HepG2 (cell line): Measurements from ENCODE around the gene SEC24D. TPM values are rescaled to one million over a fixed set of nuclear protein-coding genes. Genes with fewer than 3 reads are reported as not detected.

Experiments
- ATAC-seq: fragments of 200-7000 bp; cut with Tn5 transposase; 3 replicates; pipeline ENCODE4 v1.9.1; 2020; ENCODE audit warnings: mild to moderate bottlenecking, moderate library complexity
- BruUV-seq: library from RNA; stranded (reverse); fragments of 400-500 nt; replicated peaks from 2 replicates; lab custom pipeline; 2021; lab: Mats Ljungman, UMichigan
- CTCF ChIA-PET: fragments of 300-600 bp; formaldehyde crosslinking; extraction: SDS; loops from one replicate; lab custom pipeline; 2021; ENCODE audit warnings: low total read pairs, inconsistent platforms, low intra/inter-chr PET ratio; lab: Yijun Ruan, JAX
- POLR2A ChIA-PET: fragments of 350-600 bp; sonication (Branson Sonifier 250); formaldehyde crosslinking; loops from one replicate; lab custom pipeline; 2020; ENCODE audit warnings: antibody characterized with exemption, inconsistent platforms; lab: Yijun Ruan, JAX
- DNase-seq: peaks from one replicate; pipeline ENCODE4 v3.0.0-alpha.2; 2015; ENCODE audit warnings: low spot score
- FAIRE-seq: peaks from 3 replicates; lab custom pipeline; 2011; peaks lifted over from hg19 to GRCh38; lab: Jason Lieb, UNC
- H2AFZ ChIP-seq: one replicate; pipeline ENCODE4 v1.6.1; 2011; ENCODE audit warnings: low read length, inconsistent platforms
- H3K27ac ChIP-seq: fragments of 300-600 bp; 3 replicates; pipeline ENCODE4 v1.8.0; 2011; ENCODE audit warnings: mixed run types, mild to moderate bottlenecking, mixed read lengths, low read length, inconsistent platforms; ENCODE audit not compliant: insufficient read depth; ENCODE audit errors: extremely low read length
- H3K27me3 ChIP-seq, 2 experiments: fragments of 200-600 bp in 1 of 2; 2 replicates in 1 of 2; 3 replicates in 1 of 2; pipeline versions ENCODE4 v1.6.0 to v1.8.0; 2011; ENCODE audit warnings: low read length in 2 of 2, mild to moderate bottlenecking in 2 of 2, moderate library complexity in 2 of 2, inconsistent platforms in 1 of 2; ENCODE audit not compliant: insufficient read depth in 2 of 2, control insufficient read depth in 1 of 2
- H3K36me3 ChIP-seq, 2 experiments: fragments of 200-600 bp in 1 of 2; replicated peaks in 1 of 2; 2 replicates in 1 of 2; 3 replicates in 1 of 2; pipeline versions ENCODE4 v1.5.1 to v1.8.0; 2011; ENCODE audit warnings: low read length in 2 of 2, inconsistent platforms in 1 of 2; ENCODE audit not compliant: insufficient read depth in 2 of 2, control insufficient read depth in 1 of 2
- H3K4me1 ChIP-seq: 2 replicates; pipeline ENCODE4 v1.5.1; 2012; ENCODE audit warnings: low read length, inconsistent platforms; ENCODE audit not compliant: insufficient read depth
- H3K4me2 ChIP-seq: 2 replicates; pipeline ENCODE4 v1.6.0; 2011; ENCODE audit warnings: low read depth, low read length, inconsistent platforms
- H3K4me3 ChIP-seq, 3 experiments: fragments of 200-600 bp in 1 of 3; sonication (generic), shearing (Covaris generic) in 1 of 3; replicated peaks in 1 of 3; 2 replicates each; pipeline ENCODE4 v1.5.1; 2011 to 2016; ENCODE audit warnings: low read length in 3 of 3, inconsistent platforms in 2 of 3, low read depth in 2 of 3, mild to moderate bottlenecking in 2 of 3, control low read depth in 1 of 3, mixed read lengths in 1 of 3; ENCODE audit not compliant: insufficient read depth in 1 of 3
- H3K79me2 ChIP-seq: one replicate; pipeline ENCODE4 v1.6.1; 2011; ENCODE audit warnings: low read length, inconsistent platforms; ENCODE audit not compliant: insufficient read depth
- H3K9ac ChIP-seq: 2 replicates; pipeline ENCODE4 v1.6.0; 2011; ENCODE audit warnings: mild to moderate bottlenecking, low read depth, low read length, inconsistent platforms; ENCODE audit not compliant: insufficient read depth
- H3K9me3 ChIP-seq: 2 replicates; pipeline ENCODE4 v1.5.1; 2012; ENCODE audit warnings: mild to moderate bottlenecking, low read length
- H4K20me1 ChIP-seq: 2 replicates; pipeline ENCODE4 v1.6.0; 2011; ENCODE audit warnings: inconsistent platforms, mild to moderate bottlenecking, low read length, moderate library complexity; ENCODE audit not compliant: insufficient read depth
- EEA1 ChIP-seq: sonication (generic); formaldehyde crosslinking; IDR thresholded peaks from 2 replicates; pipeline ENCODE4 v1.5.1; 2020; ENCODE audit warnings: mild to moderate bottlenecking, missing genetic modification reagents, borderline replicate concordance
- EHMT2 ChIP-seq: fragments of 200-600 bp; sonication (generic); IDR thresholded peaks from 2 replicates; pipeline ENCODE4 v1.7.0; 2017; ENCODE audit warnings: antibody characterized with exemption, low read depth, low read length, borderline replicate concordance
- FOXP1 ChIP-seq, 2 experiments: fragments of 450-650 bp in 1 of 2; IDR thresholded peaks; 2 replicates each; pipeline ENCODE4 v1.6.1; 2017 to 2018; ENCODE audit warnings: antibody characterized with exemption in 1 of 2
- JUNB ChIP-seq: sonication (generic); formaldehyde crosslinking; IDR thresholded peaks from 2 replicates; pipeline ENCODE4 v1.8.0; 2022; ENCODE audit warnings: missing genetic modification reagents, mild to moderate bottlenecking, borderline replicate concordance
- KAT8 ChIP-seq: IDR thresholded peaks from 2 replicates; pipeline ENCODE4 v1.6.1; 2016; ENCODE audit warnings: missing genetic modification reagents, missing compliant biosample characterization
- KDM5A ChIP-seq: fragments of 200-600 bp; sonication (generic); IDR thresholded peaks from 2 replicates; pipeline ENCODE4 v1.7.0; 2018; ENCODE audit warnings: antibody characterized with exemption, mild to moderate bottlenecking, low read length, borderline replicate concordance
- MXD3 ChIP-seq: IDR thresholded peaks from 2 replicates; pipeline ENCODE4 v1.6.1; 2016; ENCODE audit warnings: mild to moderate bottlenecking, missing biosample characterization, missing genetic modification reagents
- REPIN1 ChIP-seq: sonication (generic); formaldehyde crosslinking; IDR thresholded peaks from 2 replicates; pipeline ENCODE4 v1.8.0; 2022; ENCODE audit warnings: missing genetic modification reagents, low read depth, mild to moderate bottlenecking, borderline replicate concordance
- SAP130 ChIP-seq: IDR thresholded peaks from 2 replicates; pipeline ENCODE4 v1.6.1; 2016; ENCODE audit warnings: low read depth
- SIN3B ChIP-seq: fragments of 150-350 bp; IDR thresholded peaks from 2 replicates; pipeline ENCODE4 v1.6.1; 2014; ENCODE audit warnings: low read length
- TFAP4 ChIP-seq: sonication (generic); IDR thresholded peaks from 2 replicates; pipeline ENCODE4 v1.6.1; 2016; ENCODE audit warnings: low read depth, borderline replicate concordance
- TRIM24 ChIP-seq: sonication (generic); formaldehyde crosslinking; IDR thresholded peaks from 2 replicates; pipeline ENCODE4 v1.8.0; 2022; ENCODE audit warnings: mild to moderate bottlenecking, missing genetic modification reagents
- ZFP36L2 ChIP-seq: sonication (generic); formaldehyde crosslinking; IDR thresholded peaks from 2 replicates; pipeline ENCODE4 v1.4.0; 2020; ENCODE audit warnings: missing genetic modification reagents
- ZNF570 ChIP-seq: sonication (generic); formaldehyde crosslinking; IDR thresholded peaks from 2 replicates; pipeline ENCODE4 v1.4.0; 2020; ENCODE audit warnings: mild to moderate bottlenecking, missing genetic modification reagents, borderline replicate concordance
- ZNF737 ChIP-seq: sonication (generic); formaldehyde crosslinking; IDR thresholded peaks from 2 replicates; pipeline ENCODE4 v1.5.0; 2020; ENCODE audit warnings: missing genetic modification reagents, mild to moderate bottlenecking, borderline replicate concordance
- WGBS: methylation state at CpG from one replicate; pipeline ENCODE4 v1.1.6; 2017; ENCODE audit warnings: low lambda C conversion rate; 5-methylcytosine and 5-hydroxymethylcytosine counted together
- in situ Hi-C: cut with HindIII; loops from 2 replicates; pipeline ENCODE4 v1.10.0; 2017; ENCODE audit warnings: low pct_unique_long_range_greater_than_20kb; ENCODE audit not compliant: extremely low pct_ligation_motif_present
- intact Hi-C: fragments of 100-400 bp; cut with micrococcal nuclease; formaldehyde crosslinking; loops from one replicate; pipeline ENCODE4 v1.10.0; 2022; ENCODE audit not compliant: unreplicated experiment
- polyA plus RNA-seq, 8 experiments: library from polyadenylated mRNA; depleted of rRNA in 3 of 8; stranded (reverse) in 7 of 8; unstranded in 1 of 8; fragments of >200 nt; fragmentation: Illumina TruSeq in 4 of 8; extraction: Trizol in 4 of 8; gene quantifications; 2 replicates each; pipeline versions ENCODE4 v1.2.1 to v1.2.3, GENCODE V29; 2011 to 2016; ENCODE audit warnings: low read depth in 4 of 8, missing spikeins in 1 of 8, mixed read lengths in 1 of 8; ENCODE audit not compliant: insufficient read depth in 1 of 8
- total RNA-seq, 5 experiments: library from RNA; depleted of rRNA; stranded (reverse); fragments of >200 nt; fragmentation: Illumina TruSeq; extraction: Trizol; gene quantifications; 2 replicates each; pipeline ENCODE4 v1.2.3, GENCODE V29; 2016; ENCODE audit warnings: low read depth in 1 of 5
- TF ChIP-seq, protein P1 (sequence below): sonication (generic); formaldehyde crosslinking; IDR thresholded peaks from 2 replicates; pipeline ENCODE4 v1.5.0; 2020; ENCODE audit warnings: missing genetic modification reagents, mild to moderate bottlenecking, borderline replicate concordance
- TF ChIP-seq, protein P2 (sequence below): sonication (generic); formaldehyde crosslinking; conservative IDR thresholded peaks from 2 replicates; pipeline ENCODE4 v1.8.0; 2022; ENCODE audit warnings: mild to moderate bottlenecking, moderate library complexity, missing genetic modification reagents

The SEC24D gene
- total and polyA plus RNA-seq, 2 of the 13 experiments (the other 11 are each of a cell fraction or from before 2014, with no cell fraction given) = 30.0 to 51.1 TPM

- FAIRE-seq = no peak
- no peak for ATAC-seq
- Histone ChIP-seq H4K20me1 (no peaks in the 10 kb centered on the region), H3K27me3 (no peaks in the 10 kb centered on the region), H3K4me1 (no peaks in the 10 kb centered on the region), H2AFZ (no peak overlapping the region), H3K36me3 (peaks cover 21 to 78% of the 10 kb centered on the region in 2 experiments), H3K4me2 (no peak overlapping the region), H3K79me2 (no peaks in the 10 kb centered on the region), H3K4me3 (no peak overlapping the region), H3K27ac (no peak overlapping the region), H3K9me3 (no peaks in the 10 kb centered on the region), H3K9ac (no peak overlapping the region)
- in situ Hi-C loops = no loop called here
- ChIA-PET POLR2A (no interaction called here), CTCF (no interaction called here)
- BruUV-seq = no TSS peak
- TF ChIP-seq, protein P1, sequence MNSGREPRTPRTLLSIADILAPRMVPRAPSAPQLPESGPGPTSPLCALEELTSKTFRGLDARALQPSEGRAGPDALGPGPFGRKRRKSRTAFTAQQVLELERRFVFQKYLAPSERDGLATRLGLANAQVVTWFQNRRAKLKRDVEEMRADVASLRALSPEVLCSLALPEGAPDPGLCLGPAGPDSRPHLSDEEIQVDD (CRISPR knock-in tag) = no peak
- TF ChIP-seq FOXP1 (IDR thresholded peaks at IDR 0.05) = no peak
- TF ChIP-seq FOXP1 (CRISPR knock-in tag; IDR thresholded peaks at IDR 0.05) = no peak
- TF ChIP-seq KAT8 (CRISPR knock-in tag) = no peak
- no peak for TF ChIP-seq ZFP36L2 (CRISPR knock-in tag)
- WGBS = 98% methylated on average over 2 of the region's 2 CpGs
- intact Hi-C loops = no loop called here
- no peak for DNase-seq
These were observed 28.3 kb downstream of the SEC24D start for GRCh38 chr4:118807659-118808058.

DNA sequence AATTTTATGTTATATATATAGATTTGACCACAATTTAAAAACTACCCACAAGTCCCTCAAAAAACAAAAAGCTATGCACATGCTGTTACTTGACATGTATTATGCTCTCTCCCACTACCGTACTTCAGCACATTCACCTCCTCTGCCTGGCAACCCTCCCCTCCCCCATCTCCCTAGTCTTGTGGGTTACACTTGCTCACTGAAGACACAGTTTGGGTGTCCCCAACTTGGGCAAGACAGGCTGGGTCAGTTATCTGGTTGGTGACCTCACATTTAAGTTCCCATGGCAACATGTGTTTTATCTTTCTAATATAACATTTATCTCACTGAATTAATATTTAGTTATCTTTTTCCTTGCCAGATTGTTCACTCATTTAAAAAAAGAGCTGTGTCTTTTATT is 32.7 kb downstream of the SEC24D start:
- BruUV-seq = no TSS peak
- Histone ChIP-seq H3K36me3 (peaks cover 13 to 70% of the 10 kb centered on the region in 2 experiments), H3K9me3 (no peaks in the 10 kb centered on the region), H3K9ac (no peak overlapping the region), H3K27ac (no peak overlapping the region), H3K79me2 (no peaks in the 10 kb centered on the region), H3K4me2 (no peak overlapping the region), H3K4me3 (no peak overlapping the region), H3K27me3 (no peaks in the 10 kb centered on the region), H2AFZ (no peak overlapping the region), H4K20me1 (no peaks in the 10 kb centered on the region), H3K4me1 (no peaks in the 10 kb centered on the region)
- intact Hi-C loops (loop anchor here (2.0 kb wide), 1 partner anchor 16 kb away; no protein-coding TSS in a partner anchor), in situ Hi-C loops (no loop called here)
- FAIRE-seq = no peak
- DNase-seq = no peak
- no peak for ATAC-seq
- 100% methylated on average over 1 of the region's 1 CpG for whole genome bisulfite sequencing
- CTCF ChIA-PET = no interaction called here
- POLR2A ChIA-PET = no interaction called here
- TF ChIP-seq MXD3 (no peak), EHMT2 (no peak), SAP130 (CRISPR knock-in tag) (no peak), EEA1 (CRISPR knock-in tag) (no peak), REPIN1 (CRISPR knock-in tag) (no peak), JUNB (no peak), ZNF737 (CRISPR knock-in tag) (no peak), KDM5A (no peak), ZNF570 (CRISPR knock-in tag) (no peak), SIN3B (no peak), TRIM24 (CRISPR knock-in tag) (no peak), TFAP4 (no peak)
- TF ChIP-seq, protein P2, sequence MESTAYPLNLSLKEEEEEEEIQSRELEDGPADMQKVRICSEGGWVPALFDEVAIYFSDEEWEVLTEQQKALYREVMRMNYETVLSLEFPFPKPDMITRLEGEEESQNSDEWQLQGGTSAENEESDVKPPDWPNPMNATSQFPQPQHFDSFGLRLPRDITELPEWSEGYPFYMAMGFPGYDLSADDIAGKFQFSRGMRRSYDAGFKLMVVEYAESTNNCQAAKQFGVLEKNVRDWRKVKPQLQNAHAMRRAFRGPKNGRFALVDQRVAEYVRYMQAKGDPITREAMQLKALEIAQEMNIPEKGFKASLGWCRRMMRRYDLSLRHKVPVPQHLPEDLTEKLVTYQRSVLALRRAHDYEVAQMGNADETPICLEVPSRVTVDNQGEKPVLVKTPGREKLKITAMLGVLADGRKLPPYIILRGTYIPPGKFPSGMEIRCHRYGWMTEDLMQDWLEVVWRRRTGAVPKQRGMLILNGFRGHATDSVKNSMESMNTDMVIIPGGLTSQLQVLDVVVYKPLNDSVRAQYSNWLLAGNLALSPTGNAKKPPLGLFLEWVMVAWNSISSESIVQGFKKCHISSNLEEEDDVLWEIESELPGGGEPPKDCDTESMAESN (CRISPR knock-in tag) = no peak
